CD8-positive, alpha-beta memory T cell (primary cell): ENCODE measurements around the gene SLC30A9. TPM values are rescaled to one million over a fixed set of nuclear protein-coding genes. Genes with fewer than 3 reads are reported as not detected.

ENCODE experiments used
- CTCF ChIA-PET: fragments of 350-600 bp; sonication (Branson Sonifier 250); formaldehyde crosslinking; loops from one replicate; lab custom pipeline; 2021; ENCODE audit warnings: antibody characterized with exemption; lab: Charles Lee
- POLR2A ChIA-PET: fragments of 350-600 bp; sonication (Branson Sonifier 250); formaldehyde crosslinking; loops from one replicate; lab custom pipeline; 2021; ENCODE audit warnings: antibody characterized with exemption; lab: Charles Lee
- DNase-seq, 5 donors: peaks; one replicate each; pipeline versions ENCODE4 v3.0.0 to v3.0.0-alpha.2; 2020 to 2022; ENCODE audit warnings: mixed read lengths in 1 of 5
- H3K27ac ChIP-seq: one replicate; pipeline ENCODE4 v1.7.0; 2013; ENCODE audit warnings: low read depth, mild to moderate bottlenecking, low read length, moderate library complexity
- H3K27me3 ChIP-seq: 2 replicates; pipeline ENCODE4 v1.7.0; 2013; ENCODE audit warnings: low read length, mild to moderate bottlenecking; ENCODE audit not compliant: insufficient read depth, poor library complexity, severe bottlenecking
- H3K36me3 ChIP-seq: 2 replicates; pipeline ENCODE4 v1.7.0; 2013; ENCODE audit warnings: mild to moderate bottlenecking, low read length, moderate library complexity; ENCODE audit not compliant: insufficient read depth
- H3K4me1 ChIP-seq: 2 replicates; pipeline ENCODE4 v1.7.0; 2013; ENCODE audit warnings: mild to moderate bottlenecking, low read length, moderate library complexity; ENCODE audit not compliant: insufficient read depth
- H3K4me3 ChIP-seq: 2 replicates; pipeline ENCODE4 v1.7.0; 2013; ENCODE audit warnings: mild to moderate bottlenecking, low read length
- H3K9me3 ChIP-seq: 2 replicates; pipeline ENCODE4 v1.7.0; 2013; ENCODE audit warnings: mild to moderate bottlenecking, low read length
- H3K27ac Mint-ChIP-seq, 8 donors: one replicate each; pipeline ENCODE4 v1.8.0; 2020 to 2021; ENCODE audit warnings: mixed read lengths in 8 of 8, mild to moderate bottlenecking in 6 of 8, inconsistent platforms in 3 of 8, moderate library complexity in 3 of 8
- H3K27me3 Mint-ChIP-seq, 2 donors: one replicate each; pipeline ENCODE4 v1.8.0; 2020 to 2021; ENCODE audit warnings: mixed read lengths in 2 of 2, mild to moderate bottlenecking in 1 of 2, moderate library complexity in 1 of 2
- H3K36me3 Mint-ChIP-seq, 3 donors: one replicate each; pipeline ENCODE4 v1.8.0; 2020 to 2021; ENCODE audit warnings: mixed read lengths in 3 of 3, inconsistent platforms in 1 of 3, mild to moderate bottlenecking in 1 of 3
- H3K4me1 Mint-ChIP-seq, 3 donors: one replicate each; pipeline ENCODE4 v1.8.0; 2020 to 2021; ENCODE audit warnings: mixed read lengths in 3 of 3, inconsistent platforms in 1 of 3, mild to moderate bottlenecking in 1 of 3
- H3K4me3 Mint-ChIP-seq, 7 donors: one replicate each; pipeline ENCODE4 v1.8.0; 2020 to 2021; ENCODE audit warnings: mixed read lengths in 7 of 7, mild to moderate bottlenecking in 6 of 7, moderate library complexity in 4 of 7, inconsistent platforms in 2 of 7
- H3K9me3 Mint-ChIP-seq, 5 donors: one replicate each; pipeline ENCODE4 v1.8.0; 2020 to 2022; ENCODE audit warnings: mixed read lengths in 5 of 5, mild to moderate bottlenecking in 3 of 5, moderate library complexity in 2 of 5, inconsistent platforms in 1 of 5
- polyA plus RNA-seq: library from polyadenylated mRNA; unstranded; fragments of 300-500 nt; fragmentation: Illumina TruSeq; gene quantifications from one replicate; pipeline ENCODE4 v1.2.3, GENCODE V29; 2021
- total RNA-seq, 2 experiments: library from RNA; stranded (reverse); gene quantifications; one replicate each; pipeline ENCODE4 v1.2.3, GENCODE V29; 2021

Gene SLC30A9
- total RNA-seq (10 to 100 TPM; 54.3 to 56.7 TPM), polyA plus RNA-seq (32.9 TPM)

GRCh38 chr4:41990365-41991111 is at the start of gene SLC30A9:
SLC30A9 (plus strand) TSS chr4:41990530; CDS start chr4:41990652, 122 bp downstream.
- POLR2A ChIA-PET: interaction anchor here (0.6 to 1.7 kb wide), 4 partner anchors 27 to 83 kb away, joined by 3 to 6 read pairs (median 4); partner anchors contain the start of gene TMEM33
- Histone ChIP-seq H3K27ac (peak within 1 kb of the TSS; percentile 95), H3K4me3 (peak within 1 kb of the TSS; percentile 89), H3K27me3 (no peaks in the 10 kb centered on the region), H3K4me1 (peaks cover 29% of the 10 kb centered on the region), H3K9me3 (no peaks in the 10 kb centered on the region), H3K36me3 (no peaks in the 10 kb centered on the region)
- Mint-ChIP-seq H3K27ac (peak within 1 kb of the TSS; percentile 93 to 100 (median 99)), H3K4me1 (peaks cover 32 to 50% (median 39%) of the 10 kb centered on the region in 3 donors), H3K9me3 (no peaks in the 10 kb centered on the region), H3K4me3 (peak within 1 kb of the TSS; percentile 91 to 100 (median 98)), H3K27me3 (peaks cover 0 to 6% of the 10 kb centered on the region in 2 donors), H3K36me3 (peaks cover 0 to 13% (median 3%) of the 10 kb centered on the region in 3 donors)
- DNase-seq: peak; percentile 89 to 96 (median 93)
- CTCF ChIA-PET: interaction anchor here (0.7 to 1.7 kb wide), 2 partner anchors 10 to 53 kb away, joined by 3 to 4 read pairs; no protein-coding TSS in a partner anchor

- H3K27ac ChIP-seq: no peak overlapping the region
- ChIA-PET POLR2A (no interaction called here), CTCF (no interaction called here)
- Mint-ChIP-seq H3K9me3 (no peaks in the 10 kb centered on the region), H3K4me3 (no peak overlapping the region), H3K27ac (no peak overlapping the region), H3K27me3 (no peaks in the 10 kb centered on the region), H3K4me1 (peaks cover 44 to 78% (median 70%) of the 10 kb centered on the region in 3 donors), H3K36me3 (peaks cover 0 to 63% (median 11%) of the 10 kb centered on the region in 3 donors)
- peaks cover 23% of the 10 kb centered on the region for H3K4me1 ChIP-seq
- no peak for DNase-seq
- no peaks in the 10 kb centered on the region for H3K9me3 ChIP-seq
- no peak overlapping the region for H3K4me3 ChIP-seq
- H3K36me3 ChIP-seq: peaks cover 13% of the 10 kb centered on the region
- H3K27me3 ChIP-seq: no peaks in the 10 kb centered on the region
Observed at GRCh38 chr4:41940834-41941233, 49.5 kb upstream of the SLC30A9 start.

DNA sequence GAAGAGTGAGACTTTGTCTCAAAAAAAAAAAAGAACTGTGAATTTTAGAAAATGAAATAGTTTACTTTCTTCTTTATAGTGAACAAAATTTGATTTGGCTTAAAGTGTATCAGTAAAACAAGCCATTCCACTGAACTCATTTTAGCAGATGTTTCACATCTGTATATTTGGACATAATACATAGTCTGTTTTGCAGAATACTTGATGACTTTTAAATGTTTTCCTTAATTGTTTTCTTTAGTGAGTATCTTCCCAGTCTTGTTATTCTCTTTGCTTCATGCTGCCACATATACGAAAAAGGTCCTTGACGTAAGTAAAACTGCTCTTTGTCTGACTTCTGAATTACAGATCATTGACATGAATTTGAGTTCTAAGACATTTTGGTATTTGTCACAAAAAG is 46.8 kb upstream of the SLC30A9 start:
- no peaks in the 10 kb centered on the region for H3K9me3 ChIP-seq
- Mint-ChIP-seq H3K27me3 (no peaks in the 10 kb centered on the region), H3K36me3 (peaks cover 0 to 73% (median 14%) of the 10 kb centered on the region in 3 donors), H3K9me3 (no peaks in the 10 kb centered on the region), H3K27ac (no peak overlapping the region), H3K4me1 (peaks cover 23 to 58% (median 50%) of the 10 kb centered on the region in 3 donors), H3K4me3 (no peak overlapping the region)
- no peaks in the 10 kb centered on the region for H3K27me3 ChIP-seq
- H3K27ac ChIP-seq: no peak overlapping the region
- DNase-seq: no peak
- no peak overlapping the region for H3K4me3 ChIP-seq
- POLR2A ChIA-PET: no interaction called here
- H3K4me1 ChIP-seq: no peaks in the 10 kb centered on the region
- H3K36me3 ChIP-seq: peaks cover 10% of the 10 kb centered on the region
- CTCF ChIA-PET: no interaction called here

DNA sequence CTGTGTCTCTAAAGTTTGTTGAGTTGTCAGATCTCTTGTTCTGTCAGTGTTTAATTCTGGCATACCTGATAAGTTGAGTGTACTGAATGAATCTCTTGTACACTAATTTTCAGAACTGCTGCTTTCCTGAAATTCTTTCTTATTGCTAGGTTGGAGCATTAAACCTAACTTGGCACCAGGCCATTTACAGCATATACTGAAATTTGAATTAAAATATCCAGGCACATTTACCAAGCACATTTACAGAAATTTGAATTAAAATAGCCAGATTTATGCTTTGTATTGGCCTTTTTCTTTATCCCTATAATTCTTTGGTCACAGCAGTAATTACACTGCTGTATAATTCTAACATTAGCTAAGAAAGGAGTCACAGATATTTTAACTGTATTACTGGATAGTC is 46.2 kb upstream of the SLC30A9 start:
- ChIA-PET CTCF (interaction anchor here (1.2 kb wide), 1 partner anchor 14 kb away, joined by 3 read pairs; no protein-coding TSS in a partner anchor), POLR2A (no interaction called here)
- Mint-ChIP-seq H3K27me3 (no peaks in the 10 kb centered on the region), H3K36me3 (peaks cover 0 to 71% (median 15%) of the 10 kb centered on the region in 3 donors), H3K4me1 (peaks cover 21 to 52% (median 44%) of the 10 kb centered on the region in 3 donors), H3K27ac (no peak overlapping the region), H3K9me3 (no peaks in the 10 kb centered on the region), H3K4me3 (no peak overlapping the region)
- Histone ChIP-seq H3K9me3 (no peaks in the 10 kb centered on the region), H3K4me1 (no peaks in the 10 kb centered on the region), H3K4me3 (no peak overlapping the region), H3K27me3 (no peaks in the 10 kb centered on the region), H3K36me3 (peaks cover 10% of the 10 kb centered on the region), H3K27ac (no peak overlapping the region)
- no peak for DNase-seq

DNA sequence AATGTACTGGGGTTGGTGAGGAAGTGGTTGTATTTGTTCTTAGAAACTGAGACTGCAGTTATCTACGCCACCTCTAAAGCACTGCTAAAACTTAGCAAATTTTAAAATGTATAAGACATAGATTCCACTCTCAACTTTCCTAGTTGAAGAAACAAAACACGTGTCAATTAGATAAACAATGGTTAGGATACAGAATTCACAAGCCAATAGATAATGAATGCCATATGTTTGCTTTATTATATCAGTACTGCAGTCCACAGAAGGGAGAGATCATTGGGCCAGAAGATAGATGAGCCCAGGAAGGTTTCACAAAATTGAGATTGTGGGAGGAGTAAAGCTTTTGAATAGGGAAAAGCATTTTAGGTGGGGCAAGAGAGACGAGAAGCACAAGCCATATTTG is 40.8 kb upstream of the SLC30A9 start:
- ChIA-PET CTCF (no interaction called here), POLR2A (no interaction called here)
- Mint-ChIP-seq H3K27me3 (no peaks in the 10 kb centered on the region), H3K4me3 (no peak overlapping the region), H3K9me3 (no peaks in the 10 kb centered on the region), H3K27ac (peak overlapping the region in 1 of 8 donors; percentile 13), H3K36me3 (peaks cover 3 to 82% (median 31%) of the 10 kb centered on the region in 3 donors), H3K4me1 (peaks cover 8 to 24% (median 9%) of the 10 kb centered on the region in 3 donors)
- H3K27ac ChIP-seq: no peak overlapping the region
- H3K9me3 ChIP-seq: no peaks in the 10 kb centered on the region
- peaks cover 44% of the 10 kb centered on the region for H3K36me3 ChIP-seq
- H3K27me3 ChIP-seq: no peaks in the 10 kb centered on the region
- no peak for DNase-seq
- no peak overlapping the region for H3K4me3 ChIP-seq
- no peaks in the 10 kb centered on the region for H3K4me1 ChIP-seq

DNA sequence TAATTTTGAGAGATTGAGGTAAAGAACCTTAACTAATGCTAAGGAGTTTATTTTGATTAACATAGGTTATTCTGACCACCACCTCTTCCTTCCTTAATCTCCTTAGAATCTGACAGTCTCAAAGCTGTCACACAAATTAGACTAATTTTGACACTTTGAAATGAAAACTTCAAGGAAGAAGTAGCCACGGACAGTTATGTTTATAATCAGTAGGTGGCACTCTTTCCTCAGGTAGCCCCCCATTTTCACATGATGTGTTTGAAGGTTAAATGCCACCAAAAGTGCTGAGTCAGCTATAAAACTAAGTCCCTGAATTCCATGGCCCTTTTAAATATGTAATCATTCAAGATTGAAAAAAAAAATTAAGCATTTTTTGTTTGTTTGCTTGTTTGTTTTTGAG is 32.7 kb upstream of the SLC30A9 start:
- peak in 2 of 5 donors; percentile 13 to 27 for DNase-seq
- Histone ChIP-seq H3K27ac (no peak overlapping the region), H3K9me3 (no peaks in the 10 kb centered on the region), H3K4me1 (no peaks in the 10 kb centered on the region), H3K27me3 (no peaks in the 10 kb centered on the region), H3K4me3 (no peak overlapping the region), H3K36me3 (peaks cover 22% of the 10 kb centered on the region)
- H3K4me3 Mint-ChIP-seq: no peak overlapping the region
- H3K27ac Mint-ChIP-seq: peak overlapping the region in 2 of 8 donors; percentile 12 to 17
- no peaks in the 10 kb centered on the region for H3K27me3 Mint-ChIP-seq
- no peaks in the 10 kb centered on the region for H3K9me3 Mint-ChIP-seq
- peaks cover 0 to 33% (median 5%) of the 10 kb centered on the region in 3 donors for H3K36me3 Mint-ChIP-seq
- H3K4me1 Mint-ChIP-seq: no peaks in the 10 kb centered on the region
- ChIA-PET POLR2A (no interaction called here), CTCF (interaction anchor here (1.3 kb wide), 1 partner anchor 9 kb away, joined by 6 read pairs; no protein-coding TSS in a partner anchor)

- Mint-ChIP-seq H3K36me3 (peaks cover 0 to 2% (median under 1%) of the 10 kb centered on the region in 3 donors), H3K9me3 (peaks cover 0 to 1% (median 1%) of the 10 kb centered on the region in 5 donors), H3K4me3 (no peak overlapping the region), H3K27me3 (no peaks in the 10 kb centered on the region), H3K4me1 (no peaks in the 10 kb centered on the region), H3K27ac (no peak overlapping the region)
- no peaks in the 10 kb centered on the region for H3K9me3 ChIP-seq
- no peaks in the 10 kb centered on the region for H3K27me3 ChIP-seq
- no peaks in the 10 kb centered on the region for H3K4me1 ChIP-seq
- POLR2A ChIA-PET: interaction anchor here (0.6 kb wide), 2 partner anchors 27 to 28 kb away, joined by 3 to 6 read pairs; partner anchors contain the start of gene SLC30A9
- no peak overlapping the region for H3K27ac ChIP-seq
- DNase-seq: peak in 1 of 5 donors; percentile 3
- H3K4me3 ChIP-seq: no peak overlapping the region
- H3K36me3 ChIP-seq: no peaks in the 10 kb centered on the region
- CTCF ChIA-PET: no interaction called here
Observed at GRCh38 chr4:41963105-41963504, 27.2 kb upstream of the SLC30A9 start.

DNA sequence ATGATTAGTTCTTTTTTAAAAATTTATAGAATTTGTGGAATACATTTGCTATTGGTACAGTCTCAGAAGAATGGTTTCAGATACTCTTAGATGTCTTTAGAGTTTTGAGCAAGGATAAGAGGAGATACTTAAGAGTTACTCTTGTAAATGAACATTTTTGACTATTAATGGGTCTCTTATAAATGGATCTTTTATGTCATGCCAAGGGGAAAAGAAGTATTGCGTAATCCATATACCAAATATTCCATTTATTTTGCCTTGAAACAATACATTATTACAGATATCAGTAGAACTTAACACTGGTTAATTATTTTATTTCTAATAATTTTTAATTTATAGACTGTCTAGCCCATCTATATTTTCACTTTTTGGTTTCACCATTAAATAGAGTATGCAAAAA is 25.9 kb upstream of the SLC30A9 start:
- CTCF ChIA-PET: no interaction called here
- POLR2A ChIA-PET: no interaction called here
- no peaks in the 10 kb centered on the region for H3K9me3 ChIP-seq
- Mint-ChIP-seq H3K9me3 (peaks cover 0 to 7% (median 5%) of the 10 kb centered on the region in 5 donors), H3K27me3 (no peaks in the 10 kb centered on the region), H3K4me1 (no peaks in the 10 kb centered on the region), H3K36me3 (peaks cover 0 to 11% (median 2%) of the 10 kb centered on the region in 3 donors), H3K27ac (no peak overlapping the region), H3K4me3 (no peak overlapping the region)
- no peak for DNase-seq
- no peaks in the 10 kb centered on the region for H3K27me3 ChIP-seq
- H3K4me1 ChIP-seq: no peaks in the 10 kb centered on the region
- H3K36me3 ChIP-seq: no peaks in the 10 kb centered on the region
- no peak overlapping the region for H3K27ac ChIP-seq
- no peak overlapping the region for H3K4me3 ChIP-seq
